GM12878 (cell line): ENCODE measurements around the gene CTSH. TPM values are rescaled to one million over a fixed set of nuclear protein-coding genes. Genes with fewer than 3 reads are reported as not detected.

ENCODE experiments used
- ATAC-seq: fragments of 200-7000 bp; cut with Tn5 transposase; 3 replicates; pipeline ENCODE4 v1.9.1; 2020; ENCODE audit warnings: mild to moderate bottlenecking, moderate library complexity
- BruUV-seq: library from RNA; stranded (reverse); fragments of 400-500 nt; replicated peaks from 2 replicates; lab custom pipeline; 2021; lab: Mats Ljungman, UMichigan
- CTCF ChIA-PET: fragments of 300-600 bp; sonication (Branson Sonifier 250); formaldehyde crosslinking; extraction: SDS; loops from one replicate; lab custom pipeline; 2021; ENCODE audit warnings: inconsistent platforms; lab: Yijun Ruan, JAX
- POLR2A ChIA-PET: fragments of 350-600 bp; formaldehyde crosslinking; extraction: SDS; loops from one replicate; lab custom pipeline; 2021; ENCODE audit warnings: inconsistent platforms; lab: Charles Lee
- RAD21 ChIA-PET: fragments of 300-600 bp; sonication (Branson Sonifier 250); formaldehyde crosslinking; loops from one replicate; lab custom pipeline; 2023; ENCODE audit warnings: antibody characterized with exemption; ENCODE audit not compliant: unreplicated experiment; lab: Charles Lee
- SMC1A ChIA-PET: fragments of 300-600 bp; sonication (Branson Sonifier 250); formaldehyde crosslinking; loops from one replicate; lab custom pipeline; 2023; ENCODE audit not compliant: unreplicated experiment, uncharacterized antibody; lab: Charles Lee
- DNase-seq: peaks from one replicate; pipeline ENCODE4 v3.0.0-alpha.2; 2011; ENCODE audit warnings: low read depth, low spot score
- FAIRE-seq: peaks from 3 replicates; lab custom pipeline; 2011; peaks lifted over from hg19 to GRCh38; lab: Jason Lieb, UNC
- H2AFZ ChIP-seq: 2 replicates; pipeline ENCODE4 v1.6.0; 2011; ENCODE audit warnings: low read depth, low read length, control low read depth; ENCODE audit not compliant: control insufficient read depth
- H3K27ac ChIP-seq: 2 replicates; pipeline ENCODE4 v1.5.1; 2011; ENCODE audit warnings: control low read depth; ENCODE audit not compliant: control insufficient read depth, insufficient read depth
- H3K27me3 ChIP-seq, 2 experiments: replicated peaks in 1 of 2; 2 replicates each; pipeline versions ENCODE4 v1.6.0 to v1.6.1; 2011; ENCODE audit warnings: low read length in 1 of 2; ENCODE audit not compliant: control insufficient read depth in 2 of 2, insufficient read depth in 2 of 2
- H3K36me3 ChIP-seq, 2 experiments: 2 replicates each; pipeline ENCODE4 v1.5.1; 2011; ENCODE audit warnings: low read length in 1 of 2; ENCODE audit not compliant: control insufficient read depth in 2 of 2, insufficient read depth in 2 of 2
- H3K4me1 ChIP-seq: 2 replicates; pipeline ENCODE4 v1.6.1; 2011; ENCODE audit warnings: mild to moderate bottlenecking, low read length, moderate library complexity, mixed read lengths; ENCODE audit not compliant: control insufficient read depth, insufficient read depth
- H3K4me2 ChIP-seq: 2 replicates; pipeline ENCODE4 v1.6.0; 2011; ENCODE audit warnings: control low read depth; ENCODE audit not compliant: control insufficient read depth, insufficient read depth
- H3K4me3 ChIP-seq: fragments of 200-600 bp; sonication (generic); 2 replicates; pipeline ENCODE4 v1.5.1; 2016
- H3K79me2 ChIP-seq: 2 replicates; pipeline ENCODE4 v1.6.0; 2011; ENCODE audit warnings: low read length; ENCODE audit not compliant: control insufficient read depth, insufficient read depth
- H3K9ac ChIP-seq: 2 replicates; pipeline ENCODE4 v1.8.0; 2011; ENCODE audit warnings: low read length, control low read depth, mixed read lengths; ENCODE audit not compliant: control insufficient read depth, insufficient read depth
- H3K9me3 ChIP-seq: replicated peaks from 3 replicates; pipeline ENCODE4 v1.5.1; 2011; ENCODE audit warnings: mild to moderate bottlenecking, low read length; ENCODE audit not compliant: control insufficient read depth, insufficient read depth
- H4K20me1 ChIP-seq: 2 replicates; pipeline ENCODE4 v1.6.0; 2011; ENCODE audit not compliant: control insufficient read depth, insufficient read depth
- BMI1 ChIP-seq: fragments of 450-650 bp; IDR thresholded peaks from 2 replicates; pipeline ENCODE4 v1.6.1; 2016; ENCODE audit warnings: mild to moderate bottlenecking, moderate library complexity, borderline replicate concordance
- JUND ChIP-seq: IDR thresholded peaks from 2 replicates; pipeline ENCODE4 v1.6.1; 2012; ENCODE audit warnings: low read depth, mild to moderate bottlenecking, low read length, improper control_type of control experiment, moderate library complexity
- RAD21 ChIP-seq: IDR thresholded peaks from 2 replicates; pipeline ENCODE4 v1.6.1; 2011; ENCODE audit warnings: mild to moderate bottlenecking, low read depth, low read length, moderate library complexity; ENCODE audit not compliant: insufficient read depth
- TCF3 ChIP-seq: IDR thresholded peaks from 2 replicates; pipeline ENCODE4 v1.6.1; 2012; ENCODE audit warnings: low read depth, mild to moderate bottlenecking, low read length, borderline replicate concordance; ENCODE audit not compliant: insufficient read depth
- ZNF207 ChIP-seq: fragments of 450-650 bp; IDR thresholded peaks from 2 replicates; pipeline ENCODE4 v1.6.1; 2014; ENCODE audit warnings: antibody characterized with exemption, mild to moderate bottlenecking, borderline replicate concordance
- ZNF274 ChIP-seq: IDR thresholded peaks from one replicate; pipeline ENCODE4 v1.8.0; 2011; ENCODE audit not compliant: insufficient read length, insufficient read depth
- ZNF622 ChIP-seq: fragments of 450-650 bp; IDR thresholded peaks from 2 replicates; pipeline ENCODE4 v1.6.1; 2017; ENCODE audit warnings: mild to moderate bottlenecking, inconsistent platforms
- WGBS: methylation state at CpG from one replicate; pipeline ENCODE4 v1.1.6; 2016; ENCODE audit warnings: low lambda C conversion rate; ENCODE audit not compliant: insufficient replicate concordance, insufficient coverage; ENCODE audit errors: missing lambda C conversion rate; 5-methylcytosine and 5-hydroxymethylcytosine counted together
- in situ Hi-C: fragments of 300-500 bp; cut with MboI; formaldehyde crosslinking; loops from 9 replicates; pipeline ENCODE4 v1.14.3; 2018; ENCODE audit warnings: mixed read lengths
- intact Hi-C: fragments of 100-400 bp; cut with micrococcal nuclease; formaldehyde crosslinking; loops from one replicate; pipeline ENCODE4 v1.14.2; 2022; ENCODE audit not compliant: unreplicated experiment
- polyA plus RNA-seq, 11 experiments: library from polyadenylated mRNA; depleted of rRNA in 4 of 11; unstranded in 6 of 11; stranded (reverse) in 5 of 11; fragments of >200 nt; fragmentation: Nextera tagmentation in 4 of 11; fragmentation: Illumina TruSeq in 1 of 11; extraction: Ambion mirVana in 4 of 11; extraction: Trizol in 1 of 11; gene quantifications; 1 replicate in 1 of 11; 2 replicates in 10 of 11; pipeline versions ENCODE4 v1.2.1 to v1.2.3, GENCODE V29; 2011 to 2016; ENCODE audit warnings: inconsistent platforms in 2 of 11, missing spikeins in 2 of 11, low read depth in 1 of 11
- total RNA-seq, 4 experiments: library from RNA; depleted of rRNA in 3 of 4; stranded (reverse); fragments of >200 nt in 3 of 4; fragmentation: Illumina TruSeq in 1 of 4; extraction: Trizol in 1 of 4; gene quantifications; 2 replicates each; pipeline versions ENCODE4 v1.2.1 to v1.2.3, GENCODE V29; 2013 to 2021
- TF ChIP-seq, protein P1 (sequence below): fragments of 450-650 bp; IDR thresholded peaks from 2 replicates; pipeline ENCODE4 v1.6.1; 2018; ENCODE audit warnings: mild to moderate bottlenecking, low read depth, moderate library complexity; ENCODE audit not compliant: partially characterized antibody
- TF ChIP-seq, protein P2 (sequence below), 3 experiments: IDR thresholded peaks in 2 of 3; conservative IDR thresholded peaks in 1 of 3; 2 replicates each; pipeline ENCODE4 v1.5.1; 2011; ENCODE audit warnings: low read depth in 3 of 3, low read length in 3 of 3, mild to moderate bottlenecking in 3 of 3, control low read depth in 2 of 3, moderate library complexity in 2 of 3, inconsistent platforms in 1 of 3, mixed read lengths in 1 of 3; ENCODE audit not compliant: control insufficient read depth in 2 of 3, insufficient read depth in 1 of 3; ENCODE audit errors: extremely low read depth in 1 of 3

CTSH gene
- total and polyA plus RNA-seq, 10 of the 15 experiments (the other 5 are each of a cell fraction or from before 2014, with no cell fraction given), result 30.2 to 1,212 (median 519) TPM

DNA sequence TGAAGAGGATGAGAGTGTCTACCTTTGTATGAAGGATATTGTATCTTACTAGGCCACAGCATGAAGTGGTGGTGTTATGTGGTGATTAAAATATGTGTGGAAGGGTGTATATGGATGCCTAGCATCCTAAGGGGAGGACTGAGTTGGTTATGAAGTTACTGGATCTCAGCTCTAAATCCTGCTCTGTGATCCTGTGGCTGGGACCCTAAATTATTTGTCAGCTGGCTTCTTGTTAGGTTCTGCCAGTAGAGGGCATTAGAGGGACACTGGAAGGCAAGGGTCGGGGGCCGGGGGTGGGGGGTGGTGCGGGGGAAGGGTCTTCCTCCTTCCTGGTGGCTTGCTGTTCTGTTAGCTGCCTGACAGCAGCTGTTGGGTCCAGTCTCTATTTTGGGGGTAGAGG is 37.3 kb downstream of the CTSH start:
- SMC1A ChIA-PET, result interaction anchor here (0.7 to 10.3 kb wide), 11 partner anchors 15 to 277 kb away, joined by 3 to 91 read pairs (median 6); no protein-coding TSS in a partner anchor
- no TSS peak for BruUV-seq
- POLR2A ChIA-PET, result no interaction called here
- H3K4me3 ChIP-seq, result no peak overlapping the region
- no peaks in the 10 kb centered on the region for H3K27me3 ChIP-seq
- ATAC-seq, result no peak; the same call in 2 of the 3 replicates
- H2AFZ ChIP-seq, result no peak overlapping the region
- RAD21 ChIA-PET, result interaction anchor here (0.6 to 4.4 kb wide), 11 partner anchors 17 to 282 kb away, joined by 3 to 32 read pairs (median 3); no protein-coding TSS in a partner anchor
- no peak overlapping the region for H3K9ac ChIP-seq
- TF ChIP-seq BMI1 (no peak), ZNF622 (no peak), ZNF274 (no peak), RAD21 (peak; percentile 44; the same call in 1 of the 2 replicates), TCF3 (no peak), JUND (no peak), ZNF207 (no peak)
- TF ChIP-seq, protein P1, sequence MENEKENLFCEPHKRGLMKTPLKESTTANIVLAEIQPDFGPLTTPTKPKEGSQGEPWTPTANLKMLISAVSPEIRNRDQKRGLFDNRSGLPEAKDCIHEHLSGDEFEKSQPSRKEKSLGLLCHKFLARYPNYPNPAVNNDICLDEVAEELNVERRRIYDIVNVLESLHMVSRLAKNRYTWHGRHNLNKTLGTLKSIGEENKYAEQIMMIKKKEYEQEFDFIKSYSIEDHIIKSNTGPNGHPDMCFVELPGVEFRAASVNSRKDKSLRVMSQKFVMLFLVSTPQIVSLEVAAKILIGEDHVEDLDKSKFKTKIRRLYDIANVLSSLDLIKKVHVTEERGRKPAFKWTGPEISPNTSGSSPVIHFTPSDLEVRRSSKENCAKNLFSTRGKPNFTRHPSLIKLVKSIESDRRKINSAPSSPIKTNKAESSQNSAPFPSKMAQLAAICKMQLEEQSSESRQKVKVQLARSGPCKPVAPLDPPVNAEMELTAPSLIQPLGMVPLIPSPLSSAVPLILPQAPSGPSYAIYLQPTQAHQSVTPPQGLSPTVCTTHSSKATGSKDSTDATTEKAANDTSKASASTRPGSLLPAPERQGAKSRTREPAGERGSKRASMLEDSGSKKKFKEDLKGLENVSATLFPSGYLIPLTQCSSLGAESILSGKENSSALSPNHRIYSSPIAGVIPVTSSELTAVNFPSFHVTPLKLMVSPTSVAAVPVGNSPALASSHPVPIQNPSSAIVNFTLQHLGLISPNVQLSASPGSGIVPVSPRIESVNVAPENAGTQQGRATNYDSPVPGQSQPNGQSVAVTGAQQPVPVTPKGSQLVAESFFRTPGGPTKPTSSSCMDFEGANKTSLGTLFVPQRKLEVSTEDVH, result no peak
- TF ChIP-seq, protein P2, sequence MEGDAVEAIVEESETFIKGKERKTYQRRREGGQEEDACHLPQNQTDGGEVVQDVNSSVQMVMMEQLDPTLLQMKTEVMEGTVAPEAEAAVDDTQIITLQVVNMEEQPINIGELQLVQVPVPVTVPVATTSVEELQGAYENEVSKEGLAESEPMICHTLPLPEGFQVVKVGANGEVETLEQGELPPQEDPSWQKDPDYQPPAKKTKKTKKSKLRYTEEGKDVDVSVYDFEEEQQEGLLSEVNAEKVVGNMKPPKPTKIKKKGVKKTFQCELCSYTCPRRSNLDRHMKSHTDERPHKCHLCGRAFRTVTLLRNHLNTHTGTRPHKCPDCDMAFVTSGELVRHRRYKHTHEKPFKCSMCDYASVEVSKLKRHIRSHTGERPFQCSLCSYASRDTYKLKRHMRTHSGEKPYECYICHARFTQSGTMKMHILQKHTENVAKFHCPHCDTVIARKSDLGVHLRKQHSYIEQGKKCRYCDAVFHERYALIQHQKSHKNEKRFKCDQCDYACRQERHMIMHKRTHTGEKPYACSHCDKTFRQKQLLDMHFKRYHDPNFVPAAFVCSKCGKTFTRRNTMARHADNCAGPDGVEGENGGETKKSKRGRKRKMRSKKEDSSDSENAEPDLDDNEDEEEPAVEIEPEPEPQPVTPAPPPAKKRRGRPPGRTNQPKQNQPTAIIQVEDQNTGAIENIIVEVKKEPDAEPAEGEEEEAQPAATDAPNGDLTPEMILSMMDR (IDR thresholded peaks at IDR 0.05 in 2 of 3, conservative IDR thresholded peaks at IDR 0.05 in 1 of 3; ENCODE audit: control insufficient read depth in 2 of 3, extremely low read depth in 1 of 3, insufficient read depth in 1 of 3, low read depth in 3 of 3, low read length in 3 of 3), result peak; percentile 10 to 28 (median 19); a peak in 2 of 6 replicates
- no peaks in the 10 kb centered on the region for H3K9me3 ChIP-seq
- no peak overlapping the region for H3K4me2 ChIP-seq
- H3K79me2 ChIP-seq, result no peaks in the 10 kb centered on the region
- no peak overlapping the region for H3K27ac ChIP-seq
- no peak for FAIRE-seq
- in situ Hi-C loops, result no loop called here
- H3K36me3 ChIP-seq, result peaks cover 7 to 31% of the 10 kb centered on the region in 2 experiments
- H4K20me1 ChIP-seq, result no peaks in the 10 kb centered on the region
- WGBS, result 20% methylated on average over 2 of the region's 3 CpGs
- no peak for DNase-seq
- CTCF ChIA-PET, result interaction anchor here (1.5 to 10.8 kb wide), 9 partner anchors 8 to 275 kb away, joined by 3 to 127 read pairs (median 12); no protein-coding TSS in a partner anchor
- peaks cover 10% of the 10 kb centered on the region; the same call in 1 of the 2 replicates for H3K4me1 ChIP-seq
- intact Hi-C loops, result no loop called here
